ENCODE measurements around the gene HELZ2.

HELZ2 gene

DNA sequence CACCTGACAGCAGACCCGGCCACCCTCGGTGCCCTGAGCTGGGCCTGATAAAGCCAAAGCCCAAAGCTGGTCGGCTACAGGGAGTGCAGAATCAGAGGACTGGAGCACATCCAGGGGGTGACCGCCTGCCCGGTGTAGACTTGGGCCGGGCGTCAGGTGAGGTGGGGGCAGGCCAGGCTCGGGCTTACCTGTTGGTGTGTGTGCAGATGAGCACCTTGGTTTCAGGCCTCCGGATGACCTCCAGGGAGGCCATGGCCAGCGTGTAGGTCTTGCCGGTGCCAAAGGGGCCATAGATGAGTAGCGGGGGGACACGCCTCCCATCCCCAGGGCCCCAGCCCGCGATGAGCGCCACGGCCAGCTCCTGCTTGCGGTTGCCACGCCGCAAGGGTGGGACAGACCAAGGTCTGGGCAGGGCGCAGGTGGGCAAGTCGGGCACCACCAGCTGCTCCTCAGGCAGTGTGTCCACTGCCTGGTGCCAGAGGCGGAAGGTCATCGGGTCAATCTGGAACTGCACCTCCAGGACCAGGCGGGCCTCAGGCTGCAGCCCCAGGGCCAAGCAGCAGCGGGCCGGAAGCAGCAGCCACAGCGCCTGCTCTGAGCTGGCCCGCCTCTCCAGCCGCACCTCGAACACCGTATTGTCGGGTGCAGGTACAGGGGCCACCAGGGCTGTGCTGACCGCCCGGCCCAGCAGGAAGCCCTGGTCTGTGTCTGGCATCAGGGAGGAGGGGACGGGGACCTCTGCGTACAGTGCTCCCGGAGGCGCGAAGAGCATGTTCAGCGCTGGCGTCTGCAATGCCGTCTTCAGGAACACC, 5.7 kb downstream of the HELZ2 start:
- TF ChIP-seq, protein P1, sequence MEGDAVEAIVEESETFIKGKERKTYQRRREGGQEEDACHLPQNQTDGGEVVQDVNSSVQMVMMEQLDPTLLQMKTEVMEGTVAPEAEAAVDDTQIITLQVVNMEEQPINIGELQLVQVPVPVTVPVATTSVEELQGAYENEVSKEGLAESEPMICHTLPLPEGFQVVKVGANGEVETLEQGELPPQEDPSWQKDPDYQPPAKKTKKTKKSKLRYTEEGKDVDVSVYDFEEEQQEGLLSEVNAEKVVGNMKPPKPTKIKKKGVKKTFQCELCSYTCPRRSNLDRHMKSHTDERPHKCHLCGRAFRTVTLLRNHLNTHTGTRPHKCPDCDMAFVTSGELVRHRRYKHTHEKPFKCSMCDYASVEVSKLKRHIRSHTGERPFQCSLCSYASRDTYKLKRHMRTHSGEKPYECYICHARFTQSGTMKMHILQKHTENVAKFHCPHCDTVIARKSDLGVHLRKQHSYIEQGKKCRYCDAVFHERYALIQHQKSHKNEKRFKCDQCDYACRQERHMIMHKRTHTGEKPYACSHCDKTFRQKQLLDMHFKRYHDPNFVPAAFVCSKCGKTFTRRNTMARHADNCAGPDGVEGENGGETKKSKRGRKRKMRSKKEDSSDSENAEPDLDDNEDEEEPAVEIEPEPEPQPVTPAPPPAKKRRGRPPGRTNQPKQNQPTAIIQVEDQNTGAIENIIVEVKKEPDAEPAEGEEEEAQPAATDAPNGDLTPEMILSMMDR (IDR thresholded peaks at IDR 0.05; ENCODE audit: extremely low read depth, missing control alignments): no peak
- no peak for DNase-seq (ENCODE audit: low spot score)

DNA sequence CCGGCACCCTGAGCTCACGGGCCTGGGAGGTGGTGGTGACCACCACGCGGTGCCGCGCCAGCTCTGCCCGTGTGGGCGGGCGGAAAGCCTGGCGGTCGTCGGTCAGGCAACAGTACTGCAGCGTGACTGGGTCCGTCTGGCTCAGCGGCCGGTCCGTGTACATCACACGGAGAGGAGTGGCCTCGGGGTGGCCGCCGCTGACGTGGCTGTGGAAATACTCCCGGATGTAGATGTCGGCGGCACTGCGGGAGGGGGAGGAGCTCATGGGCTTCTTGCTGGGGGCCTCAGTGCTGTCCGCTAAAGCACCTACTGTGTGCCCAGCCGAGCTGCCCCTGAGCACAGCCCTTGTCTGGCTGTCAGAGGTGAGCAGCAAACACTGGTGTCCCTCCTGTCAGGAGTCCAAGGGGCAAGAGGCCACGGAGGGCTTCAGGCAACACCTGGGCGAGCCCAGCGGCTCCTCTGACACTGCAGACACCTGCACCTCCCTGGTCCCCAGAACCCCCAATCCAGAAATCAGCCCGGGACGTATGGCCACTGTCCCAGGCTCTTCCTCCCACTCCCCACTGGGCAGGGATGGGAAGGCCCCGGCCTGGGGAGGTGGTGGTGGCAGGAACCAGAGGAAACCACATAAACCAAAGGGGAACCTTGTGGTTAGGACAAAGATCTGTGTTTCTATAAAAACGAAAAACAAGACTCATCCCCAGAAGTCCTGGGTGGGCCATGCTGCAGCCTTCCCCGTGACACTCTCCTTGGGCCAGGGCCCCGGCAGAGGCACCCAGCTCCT, 6.5 kb downstream of the HELZ2 start:
- TF ChIP-seq, protein P1 (IDR thresholded peaks at IDR 0.05; ENCODE audit: extremely low read depth, missing control alignments): no peak
- DNase-seq (ENCODE audit: low spot score): peak; percentile 83

- TF ChIP-seq, protein P1 (IDR thresholded peaks at IDR 0.05; ENCODE audit: extremely low read depth, missing control alignments): no peak
- no peak for DNase-seq (ENCODE audit: low spot score)
Observed at GRCh38 chr20:63567136-63567385, 7.0 kb downstream of the HELZ2 start.

DNA sequence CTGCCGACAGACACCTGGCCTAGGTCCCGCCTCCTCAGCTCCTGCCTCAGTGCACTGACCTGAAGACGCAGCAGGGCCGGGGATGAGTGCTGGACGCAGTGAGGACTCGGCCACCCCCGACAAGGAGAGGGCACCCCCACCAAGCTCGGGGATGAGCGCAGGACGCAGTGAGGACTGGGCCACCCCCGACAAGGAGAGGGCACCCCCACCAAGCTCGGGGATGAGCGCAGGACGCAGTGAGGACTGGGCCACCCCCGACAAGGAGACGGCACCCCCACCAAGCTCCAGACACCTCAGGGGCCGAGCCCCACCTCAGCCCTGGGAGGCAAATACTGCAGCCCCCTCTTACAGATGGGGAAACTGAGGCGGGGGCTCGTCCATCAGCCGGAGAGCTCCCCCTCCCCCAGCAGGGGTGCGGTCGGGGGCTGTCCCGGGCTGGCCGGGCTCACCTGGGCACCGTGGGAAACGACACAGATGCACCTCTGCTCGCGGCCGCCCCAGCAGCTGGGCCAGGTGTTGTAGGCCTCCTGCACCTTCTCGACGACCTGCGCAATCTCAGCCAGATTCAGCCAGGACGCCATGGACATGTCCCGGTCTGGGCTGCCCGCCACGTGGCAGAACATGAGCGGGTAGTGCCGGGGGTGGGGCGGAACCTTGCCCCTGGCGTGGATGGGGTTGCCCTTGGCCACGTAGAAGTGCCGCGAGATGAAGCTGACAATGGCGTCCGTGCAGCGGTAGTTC, 7.5 kb downstream of the HELZ2 start:
- TF ChIP-seq, protein P1 (IDR thresholded peaks at IDR 0.05; ENCODE audit: extremely low read depth, missing control alignments): no peak
- DNase-seq (ENCODE audit: low spot score): no peak

DNA sequence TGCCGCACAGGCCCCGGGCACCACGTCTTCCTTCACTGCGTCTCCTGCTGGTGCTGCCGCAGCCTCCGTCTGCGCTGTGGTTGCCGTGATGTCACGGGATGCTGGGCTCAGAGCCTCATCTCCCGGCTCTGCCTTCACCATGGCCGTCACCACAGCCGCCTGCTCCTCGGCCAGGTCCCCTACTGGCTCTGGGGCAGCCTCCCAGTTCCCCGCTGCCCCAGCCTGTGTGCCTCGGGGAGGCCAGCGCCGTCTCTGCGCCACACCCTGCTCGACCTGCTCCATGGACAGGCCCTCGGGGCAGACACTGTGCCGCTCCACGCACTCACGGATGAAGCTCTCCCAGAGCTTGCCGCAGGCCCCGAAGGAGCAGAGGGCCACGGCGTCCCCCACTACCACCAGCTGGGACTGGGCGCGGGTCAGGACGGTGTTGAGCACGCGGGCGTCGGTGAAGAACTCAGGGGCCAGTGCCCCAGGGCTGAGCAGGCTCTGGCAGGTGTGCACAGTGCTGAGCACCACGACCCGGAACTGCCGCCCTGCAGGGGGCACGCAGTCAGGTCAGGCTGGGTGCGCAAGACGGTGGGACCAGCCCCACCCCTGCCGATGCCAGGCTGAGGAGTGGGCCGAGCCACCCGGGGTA, 8.2 kb downstream of the HELZ2 start:
- TF ChIP-seq, protein P1 (IDR thresholded peaks at IDR 0.05; ENCODE audit: extremely low read depth, missing control alignments): no peak
- DNase-seq (ENCODE audit: low spot score): no peak

GRCh38 chr20:63565021-63565698, 8.9 kb downstream of the HELZ2 start:
- DNase-seq (ENCODE audit: low spot score): no peak
- TF ChIP-seq, protein P1 (IDR thresholded peaks at IDR 0.05; ENCODE audit: extremely low read depth, missing control alignments): no peak
